GM19438 (cell line): Measurements from ENCODE around the gene ATG5.
A peak's percentile ranks its signal among the peaks of the same experiment; 100 is the strongest.
"Not testable (repeated sequence)": the region's sequence is repeated elsewhere in the genome, so short reads cannot be mapped to it uniquely, and the experiment has no call there.

ENCODE experiments used
- ATAC-seq: cut with Tn5 transposase; IDR thresholded peaks from one replicate; pipeline ENCODE4 v1.9.1; 2021; ENCODE audit warnings: low read depth; ENCODE audit not compliant: unreplicated experiment

The ATG5 gene

DNA sequence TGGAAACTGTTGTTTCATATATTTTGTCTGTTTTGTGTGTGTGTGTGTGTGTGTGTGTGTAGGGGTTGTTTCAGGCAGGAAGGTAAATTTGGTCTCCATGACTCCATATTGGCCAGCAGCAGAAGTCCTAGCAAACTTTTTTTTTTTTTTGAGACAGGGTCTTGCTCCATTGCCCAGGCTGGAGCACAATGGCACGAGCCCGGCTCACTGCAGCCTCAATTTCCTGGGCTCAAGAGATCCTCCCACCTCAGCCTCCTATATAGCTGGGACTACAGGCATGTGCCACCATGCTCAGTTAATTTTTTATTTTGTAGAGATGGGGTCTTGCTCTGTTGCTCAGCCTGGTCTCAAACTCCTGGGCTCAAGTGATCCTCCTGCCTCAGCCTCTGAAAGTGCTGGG is 163.7 kb downstream of the ATG5 start:
- no peak for ATAC-seq

- ATAC-seq = no peak
Observed at GRCh38 chr6:106161311-106161874, 164.2 kb downstream of the ATG5 start.

- ATAC-seq = no peak
Observed at GRCh38 chr6:106160189-106160588, 165.4 kb downstream of the ATG5 start.

GRCh38 chr6:106159531-106159940 is 166.0 kb downstream of the ATG5 start:
- ATAC-seq = no peak

GRCh38 chr6:106158816-106159215 is 166.7 kb downstream of the ATG5 start:
- ATAC-seq = no peak

DNA sequence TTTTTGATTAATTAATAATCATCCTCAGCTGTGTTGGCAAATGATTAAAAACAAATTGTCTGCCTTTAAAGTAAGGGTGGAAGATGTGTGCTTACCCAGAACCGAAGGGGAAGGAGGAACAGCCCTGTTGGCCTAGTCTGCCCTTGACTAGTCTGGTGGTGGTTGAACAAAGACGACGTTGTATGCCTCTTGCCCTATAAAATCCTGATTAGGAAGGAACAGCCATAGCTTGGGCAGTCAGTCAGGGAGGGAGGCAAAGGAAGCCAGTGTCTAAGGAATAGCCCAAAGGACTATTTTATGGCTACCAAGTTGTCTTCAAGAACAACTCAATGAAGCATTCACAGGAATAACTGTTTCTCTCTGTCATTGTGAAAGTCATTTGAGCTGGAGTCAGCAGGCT is 168.7 kb downstream of the ATG5 start:
- no peak for ATAC-seq

GRCh38 chr6:106156413-106156812 is 169.1 kb downstream of the ATG5 start:
- ATAC-seq = no peak

DNA sequence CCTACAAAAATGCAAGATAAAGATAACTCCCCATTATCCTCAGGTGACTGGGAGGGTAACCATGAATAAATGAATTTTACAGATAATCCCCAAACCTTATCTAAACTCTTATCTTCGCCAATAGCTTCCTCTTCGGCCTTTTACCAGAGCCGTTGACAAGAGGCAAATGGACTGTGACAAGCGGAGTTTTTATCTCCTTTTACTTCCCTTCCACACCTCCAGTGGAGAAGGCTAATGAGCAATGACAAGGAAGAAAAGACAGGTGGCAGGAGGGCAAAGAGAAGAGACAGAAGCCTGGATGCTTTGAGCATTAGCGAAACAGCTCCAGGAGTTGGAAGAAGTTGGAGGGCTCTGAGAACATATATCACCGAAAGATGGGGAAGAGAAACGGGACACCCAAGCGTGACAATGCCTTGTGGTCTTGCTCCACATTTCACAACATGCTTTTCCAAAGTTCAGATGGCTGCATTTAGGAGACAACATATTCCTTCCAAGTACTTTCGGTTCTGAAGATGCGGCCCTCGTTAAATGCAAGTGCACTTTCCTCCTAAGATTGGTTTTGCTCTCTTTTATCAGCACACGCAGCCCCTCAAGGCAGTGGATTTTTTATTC is 170.2 kb downstream of the ATG5 start:
- no peak for ATAC-seq

DNA sequence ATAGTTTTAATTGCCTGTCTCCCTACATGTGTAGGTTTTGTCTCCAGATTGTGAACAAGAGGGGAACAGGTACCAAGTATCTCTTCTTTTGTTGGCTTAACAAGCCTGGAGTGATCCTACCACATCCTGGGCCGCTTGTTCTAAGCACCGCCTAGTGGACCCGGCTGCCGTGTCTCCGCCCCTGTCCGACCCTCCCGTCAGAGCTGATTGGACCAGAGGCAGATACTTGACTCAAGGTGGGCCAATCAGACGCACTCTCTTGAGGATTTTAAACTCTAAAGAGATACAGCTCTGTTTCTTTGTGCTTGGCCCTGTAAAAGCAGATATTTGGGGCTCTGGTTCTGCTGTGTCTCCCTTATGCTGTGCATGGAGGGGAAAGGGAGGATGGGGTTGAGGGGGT is 171.2 kb downstream of the ATG5 start:
- no peak for ATAC-seq

- no peak for ATAC-seq
Observed at GRCh38 chr6:106152952-106153351, 172.6 kb downstream of the ATG5 start.

DNA sequence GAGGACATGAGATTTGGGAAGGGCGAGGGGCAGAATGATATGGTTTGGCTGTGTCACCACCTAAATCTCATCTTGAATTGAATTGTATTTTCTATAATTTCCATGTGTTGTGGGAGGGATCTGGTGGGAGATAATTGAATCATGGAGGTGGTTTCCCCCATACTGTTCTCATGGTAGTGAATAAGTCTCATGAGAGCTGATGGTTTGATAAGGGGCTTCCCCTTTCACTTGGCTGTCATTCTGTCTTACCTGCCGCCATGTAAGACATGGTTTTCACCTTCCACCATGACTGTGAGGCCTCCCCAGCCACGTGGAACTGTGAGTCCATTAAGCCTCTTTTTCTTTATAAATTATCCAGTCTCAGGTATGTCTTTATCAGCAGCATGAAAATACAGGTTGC is 173.1 kb downstream of the ATG5 start:
- ATAC-seq = not testable (repeated sequence)

- no peak for ATAC-seq
Observed at GRCh38 chr6:106149472-106150069, 176.0 kb downstream of the ATG5 start.

- no peak for ATAC-seq
Observed at GRCh38 chr6:106147476-106147875, 178.1 kb downstream of the ATG5 start.

GRCh38 chr6:106146852-106147351 is 178.7 kb downstream of the ATG5 start:
- no peak for ATAC-seq

GRCh38 chr6:106145741-106146227 is 179.8 kb downstream of the ATG5 start:
- ATAC-seq = peak; percentile 45

DNA sequence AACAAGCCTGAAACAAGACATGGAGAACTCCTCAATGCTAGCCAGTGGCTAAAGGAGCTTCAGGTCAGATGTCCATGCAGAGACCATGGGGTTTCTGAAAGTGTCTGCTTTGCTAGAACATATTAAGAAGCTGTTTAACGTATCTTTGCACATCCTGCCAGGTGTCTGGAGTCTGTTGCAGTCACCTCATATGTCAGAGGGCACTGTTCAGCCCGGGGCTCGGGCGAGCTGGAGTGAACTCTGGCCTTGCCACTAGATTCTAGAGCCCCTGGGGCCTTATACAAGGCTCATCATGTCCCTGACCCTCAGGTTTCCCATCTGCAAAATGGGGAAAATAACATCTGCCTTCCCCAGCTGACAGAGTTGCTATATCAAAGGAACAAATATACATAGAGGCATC is 180.4 kb downstream of the ATG5 start:
- no peak for ATAC-seq

GRCh38 chr6:106143665-106144064 is 181.9 kb downstream of the ATG5 start:
- no peak for ATAC-seq

DNA sequence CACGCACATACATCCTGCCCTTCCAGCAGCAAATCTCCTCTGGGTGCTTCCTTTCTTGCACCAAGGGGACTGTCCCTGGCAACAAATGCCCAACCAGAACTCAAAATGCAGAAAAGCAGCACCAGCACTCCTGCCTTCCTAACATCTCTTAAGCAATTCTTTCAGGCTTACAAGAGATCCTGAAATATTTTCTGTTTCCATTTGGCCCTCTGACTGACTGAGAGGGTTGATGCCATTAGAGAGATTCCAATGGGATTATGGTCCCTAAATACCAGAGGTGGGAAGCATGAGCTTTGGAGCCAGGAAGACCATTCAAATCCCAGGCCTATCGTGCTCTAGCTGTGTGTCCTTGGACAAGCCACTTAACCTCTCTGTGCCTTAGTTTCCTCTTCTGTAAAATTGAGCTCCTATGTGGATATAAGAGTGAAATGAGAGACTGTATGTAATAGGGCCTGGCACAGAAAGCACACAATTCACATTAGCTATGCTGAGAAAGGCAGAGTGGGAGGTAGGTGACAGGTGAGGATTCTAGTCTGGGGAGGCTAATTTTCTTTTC is 182.6 kb downstream of the ATG5 start:
- ATAC-seq = no peak

GRCh38 chr6:106141441-106142237 is 183.9 kb downstream of the ATG5 start:
- ATAC-seq = peak; percentile 70

GRCh38 chr6:106138151-106138550 is 187.4 kb downstream of the ATG5 start:
- no peak for ATAC-seq

DNA sequence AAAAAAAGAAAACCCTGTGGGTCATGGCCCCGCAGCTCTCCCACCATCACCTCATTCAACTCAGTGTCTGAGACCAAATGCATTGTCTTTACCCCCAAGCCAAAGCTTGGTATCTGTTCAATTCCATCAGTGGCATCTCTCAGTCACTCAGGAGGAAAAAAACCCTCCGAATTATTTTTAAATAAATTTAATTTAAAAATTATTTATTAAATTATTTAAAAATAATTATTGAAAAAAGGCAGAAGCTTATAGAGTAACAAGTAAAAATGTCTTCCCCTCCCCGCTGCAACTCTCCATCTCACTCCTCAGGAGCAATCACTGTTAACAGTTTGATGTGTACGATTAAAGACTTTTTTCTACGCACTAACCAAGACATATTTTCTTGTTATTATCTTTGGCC is 188.7 kb downstream of the ATG5 start:
- no peak for ATAC-seq
